ENCODE results near the gene PRDM5. TPM values are rescaled to one million over a fixed set of nuclear protein-coding genes. Genes with fewer than 3 reads are reported as not detected.

PRDM5 gene
- total RNA-seq, 5 donors from 2014 or later (not counting 1 experiment from before 2014, with no cell fraction given) = 0.47 to 1.4 (median 0.86) TPM; not detected in 1

DNA sequence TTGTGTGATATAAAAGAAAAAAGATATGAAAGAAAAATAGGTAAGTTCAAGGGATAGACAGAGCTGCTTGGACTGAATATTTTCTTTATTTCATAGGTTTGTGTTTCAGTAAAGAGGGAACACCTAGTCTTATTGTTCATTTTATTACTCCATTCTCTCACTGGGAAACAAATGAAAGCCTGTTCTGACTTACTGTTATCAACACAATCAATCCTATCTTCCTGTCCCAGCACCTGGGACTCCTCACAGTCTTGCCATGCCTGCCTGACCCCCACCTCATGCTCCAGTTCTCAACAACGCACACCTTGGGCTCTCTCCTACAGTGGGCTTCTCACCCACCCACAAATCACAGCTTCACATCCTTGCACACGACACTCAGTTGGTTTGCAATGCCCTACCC, 189.5 kb downstream of the PRDM5 start:
- Mint-ChIP-seq H3K4me1 (no peaks in the 10 kb centered on the region), H3K36me3 (no peaks in the 10 kb centered on the region), H3K9me3 (no peaks in the 10 kb centered on the region), H3K27me3 (peaks cover 2 to 3% of the 10 kb centered on the region in 2 donors), H3K4me3 (no peak overlapping the region), H3K27ac (no peak overlapping the region)
- Histone ChIP-seq H3K4me1 (ENCODE audit: control insufficient read depth in 1 of 2, extremely low read depth in 1 of 2, insufficient read depth in 2 of 2, low read length in 2 of 2) (no peaks in the 10 kb centered on the region), H3K27me3 (replicated peaks in 1 of 2; ENCODE audit: control insufficient read depth in 2 of 2, extremely low read depth in 1 of 2, insufficient read depth in 2 of 2, low read length in 1 of 2) (no peaks in the 10 kb centered on the region), H3K36me3 (ENCODE audit: control insufficient read depth in 2 of 2, extremely low read depth in 1 of 2, insufficient read depth in 1 of 2, low read length in 1 of 2) (no peaks in the 10 kb centered on the region), H3K4me3 (ENCODE audit: control insufficient read depth in 1 of 2, extremely low read depth in 1 of 2, low read length in 1 of 2) (no peak overlapping the region), H3K9me3 (no peaks in the 10 kb centered on the region), H3K27ac (ENCODE audit: low read length) (no peak overlapping the region)
- POLR2A ChIA-PET = interaction anchor here (0.6 to 0.7 kb wide), 3 partner anchors 119 to 792 kb away, joined by 4 to 8 read pairs (median 7); no protein-coding TSS in a partner anchor
- ATAC-seq (replicated peaks in 1 of 4) (no peak), DNase-seq (no peak)
- CTCF ChIA-PET = interaction anchor here (0.5 to 0.7 kb wide), 4 partner anchors 7 to 442 kb away, joined by 3 to 6 read pairs (median 4); no protein-coding TSS in a partner anchor
- 60% methylated on average over 2 of the region's 2 CpGs for WGBS (ENCODE audit: insufficient coverage)

DNA sequence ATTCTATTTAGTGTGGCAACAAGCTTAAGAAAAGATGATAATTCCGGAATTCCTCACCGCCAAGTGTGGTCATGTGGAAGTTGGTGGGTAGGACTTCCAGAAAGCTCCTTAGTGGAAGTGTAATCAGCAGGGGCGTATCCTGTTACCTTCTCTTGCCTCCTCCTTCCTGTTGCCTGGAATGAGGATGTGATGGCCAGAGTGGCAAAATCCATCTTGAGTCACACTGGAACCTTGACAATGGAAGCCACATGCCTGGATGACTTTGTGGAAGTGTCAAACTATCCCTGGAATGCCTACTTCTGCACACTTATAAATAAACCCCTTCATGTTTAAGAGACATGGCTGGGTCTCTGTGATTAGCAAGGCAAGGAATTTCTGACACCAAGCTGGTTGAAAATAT, 191.0 kb downstream of the PRDM5 start:
- ChIA-PET CTCF (interaction anchor here in 1 of 2 donors (0.6 kb wide), 1 partner anchor 112 kb away, joined by 3 read pairs; no protein-coding TSS in a partner anchor), POLR2A (no interaction called here)
- H3K36me3 Mint-ChIP-seq = no peaks in the 10 kb centered on the region
- ATAC-seq (replicated peaks in 1 of 4) (no peak), DNase-seq (no peak)
- H3K27ac Mint-ChIP-seq = no peak overlapping the region
- H3K27me3 ChIP-seq (replicated peaks in 1 of 2; ENCODE audit: control insufficient read depth in 2 of 2, extremely low read depth in 1 of 2, insufficient read depth in 2 of 2, low read length in 1 of 2) = no peaks in the 10 kb centered on the region
- H3K27me3 Mint-ChIP-seq = peaks cover 2 to 3% of the 10 kb centered on the region in 2 donors
- no peaks in the 10 kb centered on the region for H3K4me1 Mint-ChIP-seq
- H3K4me3 Mint-ChIP-seq = no peak overlapping the region
- H3K27ac ChIP-seq (ENCODE audit: low read length) = no peak overlapping the region
- H3K4me3 ChIP-seq (ENCODE audit: control insufficient read depth in 1 of 2, extremely low read depth in 1 of 2, low read length in 1 of 2) = no peak overlapping the region
- H3K9me3 ChIP-seq = no peaks in the 10 kb centered on the region
- H3K4me1 ChIP-seq (ENCODE audit: control insufficient read depth in 1 of 2, extremely low read depth in 1 of 2, insufficient read depth in 2 of 2, low read length in 2 of 2) = no peaks in the 10 kb centered on the region
- no CpG with 5 or more reads among the region's 3 CpGs for WGBS (ENCODE audit: insufficient coverage)
- H3K36me3 ChIP-seq (ENCODE audit: control insufficient read depth in 2 of 2, extremely low read depth in 1 of 2, insufficient read depth in 1 of 2, low read length in 1 of 2) = no peaks in the 10 kb centered on the region
- no peaks in the 10 kb centered on the region for H3K9me3 Mint-ChIP-seq

DNA sequence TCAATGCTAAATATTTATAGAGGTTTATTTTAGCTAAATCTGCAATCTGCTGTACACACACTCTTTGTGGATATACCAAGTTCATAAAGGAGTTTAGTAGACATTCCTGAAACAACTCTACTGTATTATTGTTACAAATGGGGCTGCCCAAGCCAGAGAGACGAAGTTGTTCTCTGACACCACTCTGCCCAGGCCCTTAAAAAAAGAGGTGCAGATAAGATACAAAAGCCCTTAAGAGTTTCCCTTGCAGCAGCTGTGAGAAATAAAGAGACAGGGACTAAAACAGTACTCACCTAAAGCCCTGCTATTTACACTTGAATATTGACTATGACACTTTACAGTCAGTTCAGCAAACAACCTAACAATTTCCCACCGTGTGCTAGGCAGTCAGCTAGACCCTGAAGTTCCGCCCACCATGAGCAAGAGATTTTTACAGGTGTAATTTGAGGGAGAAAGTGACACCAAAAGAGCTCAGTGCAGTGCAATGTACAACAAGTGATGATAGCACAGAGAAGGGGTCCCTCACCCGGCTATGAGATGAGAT, 191.7 kb downstream of the PRDM5 start:
- Mint-ChIP-seq H3K4me1 (no peaks in the 10 kb centered on the region), H3K27ac (no peak overlapping the region), H3K4me3 (no peak overlapping the region), H3K36me3 (no peaks in the 10 kb centered on the region), H3K27me3 (peaks cover 2 to 3% of the 10 kb centered on the region in 2 donors), H3K9me3 (no peaks in the 10 kb centered on the region)
- DNase-seq (no peak), ATAC-seq (replicated peaks in 1 of 4) (no peak)
- Histone ChIP-seq H3K36me3 (ENCODE audit: control insufficient read depth in 2 of 2, extremely low read depth in 1 of 2, insufficient read depth in 1 of 2, low read length in 1 of 2) (no peaks in the 10 kb centered on the region), H3K27me3 (replicated peaks in 1 of 2; ENCODE audit: control insufficient read depth in 2 of 2, extremely low read depth in 1 of 2, insufficient read depth in 2 of 2, low read length in 1 of 2) (no peaks in the 10 kb centered on the region), H3K4me3 (ENCODE audit: control insufficient read depth in 1 of 2, extremely low read depth in 1 of 2, low read length in 1 of 2) (no peak overlapping the region), H3K4me1 (ENCODE audit: control insufficient read depth in 1 of 2, extremely low read depth in 1 of 2, insufficient read depth in 2 of 2, low read length in 2 of 2) (no peaks in the 10 kb centered on the region), H3K9me3 (no peaks in the 10 kb centered on the region), H3K27ac (ENCODE audit: low read length) (no peak overlapping the region)
- POLR2A ChIA-PET = no interaction called here
- CTCF ChIA-PET = no interaction called here
- WGBS (ENCODE audit: insufficient coverage) = no CpG with 5 or more reads among the region's 4 CpGs

DNA sequence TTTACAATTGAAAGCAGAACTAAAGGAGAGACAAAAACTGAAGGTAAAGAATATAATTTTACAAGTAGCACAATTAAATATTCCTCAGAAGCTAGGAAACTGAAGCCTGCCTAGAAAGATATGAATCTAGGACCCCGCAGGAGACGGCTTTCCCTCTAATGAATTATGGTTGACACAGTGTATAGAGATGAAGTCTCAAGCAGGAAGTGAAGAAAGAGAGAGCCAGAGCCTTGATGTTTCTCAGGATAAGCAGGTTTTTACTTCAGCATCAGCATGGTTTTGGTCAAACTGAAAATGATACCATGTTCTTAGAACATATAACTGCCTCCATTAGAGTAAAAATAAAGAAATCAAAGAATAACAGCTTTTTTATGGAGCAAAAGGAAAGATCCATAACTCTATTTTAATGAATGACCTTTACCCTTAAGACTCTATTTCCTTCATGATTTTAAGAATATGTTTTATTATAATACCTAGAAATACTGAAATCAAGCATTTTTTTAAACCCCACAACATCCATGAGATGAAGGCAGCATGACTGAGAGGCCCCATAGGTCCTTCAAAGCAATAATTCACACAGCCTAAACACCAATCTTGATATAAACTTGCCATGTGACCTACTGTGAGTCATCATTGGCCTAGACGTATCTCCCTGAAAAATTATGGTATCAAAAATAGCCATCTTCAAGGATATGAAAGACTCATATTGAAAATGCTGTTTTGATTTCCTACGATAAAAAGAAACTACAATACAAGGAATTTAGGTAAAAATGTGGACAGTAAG, 193.4 kb downstream of the PRDM5 start:
- POLR2A ChIA-PET = no interaction called here
- CTCF ChIA-PET = no interaction called here

DNA sequence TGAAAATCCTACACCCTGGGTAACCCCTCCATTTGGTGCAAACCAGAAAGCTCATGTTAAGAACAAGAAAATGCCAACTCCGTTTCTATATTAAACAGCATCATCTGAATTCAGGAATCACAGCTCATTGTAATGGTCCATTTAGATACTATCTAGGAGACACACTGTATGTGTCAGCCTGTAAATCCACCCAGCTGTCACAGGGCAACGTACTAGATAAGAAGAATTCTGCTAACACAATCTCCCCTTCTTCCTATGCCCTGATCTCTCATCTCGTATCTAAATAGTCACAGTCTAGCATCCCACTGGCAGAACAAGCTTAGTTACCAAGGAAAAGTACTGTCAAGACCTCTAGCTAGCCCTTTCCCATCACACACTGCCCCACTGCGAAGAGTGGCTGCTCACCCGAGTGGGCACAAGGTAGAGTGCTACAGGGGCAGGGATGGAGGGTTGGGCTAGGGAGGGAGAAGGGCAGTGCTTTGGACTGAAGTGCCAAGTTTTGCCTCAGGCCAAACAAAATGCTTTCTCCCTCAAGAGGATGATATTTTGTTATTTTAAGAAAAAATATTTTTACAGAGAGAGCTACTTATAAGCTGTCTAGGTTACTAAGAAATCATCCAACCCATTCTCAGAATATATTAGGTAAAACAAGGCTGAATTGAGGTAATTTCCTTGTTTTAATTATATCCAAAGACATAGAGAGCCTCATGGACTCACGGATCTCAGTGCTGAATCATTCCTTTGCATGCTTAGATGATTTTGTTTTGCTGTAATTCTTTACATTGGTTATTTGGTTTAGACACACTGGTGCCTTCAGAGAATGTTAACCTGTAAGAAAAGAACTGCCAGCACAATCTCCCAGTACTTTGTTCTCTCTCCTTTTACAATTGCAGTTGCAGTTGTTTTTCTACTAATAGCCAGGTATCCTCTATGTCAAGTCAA, 196.6 kb downstream of the PRDM5 start:
- H3K4me1 Mint-ChIP-seq = no peaks in the 10 kb centered on the region
- Histone ChIP-seq H3K27ac (ENCODE audit: low read length) (no peak overlapping the region), H3K9me3 (no peaks in the 10 kb centered on the region), H3K4me1 (ENCODE audit: control insufficient read depth in 1 of 2, extremely low read depth in 1 of 2, insufficient read depth in 2 of 2, low read length in 2 of 2) (no peaks in the 10 kb centered on the region), H3K27me3 (replicated peaks in 1 of 2; ENCODE audit: control insufficient read depth in 2 of 2, extremely low read depth in 1 of 2, insufficient read depth in 2 of 2, low read length in 1 of 2) (no peaks in the 10 kb centered on the region), H3K4me3 (ENCODE audit: control insufficient read depth in 1 of 2, extremely low read depth in 1 of 2, low read length in 1 of 2) (no peak overlapping the region), H3K36me3 (ENCODE audit: control insufficient read depth in 2 of 2, extremely low read depth in 1 of 2, insufficient read depth in 1 of 2, low read length in 1 of 2) (no peaks in the 10 kb centered on the region)
- H3K27ac Mint-ChIP-seq = no peak overlapping the region
- no peak for DNase-seq
- WGBS (ENCODE audit: insufficient coverage) = 73% methylated on average over 3 of the region's 6 CpGs
- CTCF ChIA-PET = interaction anchor here in 1 of 2 donors (0.5 to 0.6 kb wide), 2 partner anchors 8 to 1394 kb away, joined by 3 read pairs; no protein-coding TSS in a partner anchor
- peaks cover under 1 to 3% of the 10 kb centered on the region in 2 donors for H3K27me3 Mint-ChIP-seq
- H3K4me3 Mint-ChIP-seq = no peak overlapping the region
- H3K36me3 Mint-ChIP-seq = no peaks in the 10 kb centered on the region
- no peaks in the 10 kb centered on the region for H3K9me3 Mint-ChIP-seq
- ATAC-seq (replicated peaks in 1 of 4) = no peak
- POLR2A ChIA-PET = no interaction called here

More for the DNA sequence above, 193.4 kb downstream of the PRDM5 start:
- DNase-seq (no peak), ATAC-seq (replicated peaks in 1 of 4) (no peak)
- no peak overlapping the region for H3K4me3 ChIP-seq (ENCODE audit: control insufficient read depth in 1 of 2, extremely low read depth in 1 of 2, low read length in 1 of 2)
- H3K27ac ChIP-seq (ENCODE audit: low read length) = no peak overlapping the region
- H3K4me1 Mint-ChIP-seq = no peaks in the 10 kb centered on the region
- H3K9me3 ChIP-seq = no peaks in the 10 kb centered on the region
- no peak overlapping the region for H3K27ac Mint-ChIP-seq
- WGBS (ENCODE audit: insufficient coverage) = no CpG with 5 or more reads among the region's 4 CpGs
- H3K4me3 Mint-ChIP-seq = no peak overlapping the region
- H3K27me3 ChIP-seq (replicated peaks in 1 of 2; ENCODE audit: control insufficient read depth in 2 of 2, extremely low read depth in 1 of 2, insufficient read depth in 2 of 2, low read length in 1 of 2) = no peaks in the 10 kb centered on the region
- H3K27me3 Mint-ChIP-seq = peaks cover 2 to 3% of the 10 kb centered on the region in 2 donors
- no peaks in the 10 kb centered on the region for H3K4me1 ChIP-seq (ENCODE audit: control insufficient read depth in 1 of 2, extremely low read depth in 1 of 2, insufficient read depth in 2 of 2, low read length in 2 of 2)
- H3K9me3 Mint-ChIP-seq = no peaks in the 10 kb centered on the region
- H3K36me3 ChIP-seq (ENCODE audit: control insufficient read depth in 2 of 2, extremely low read depth in 1 of 2, insufficient read depth in 1 of 2, low read length in 1 of 2) = no peaks in the 10 kb centered on the region
- H3K36me3 Mint-ChIP-seq = no peaks in the 10 kb centered on the region

DNA sequence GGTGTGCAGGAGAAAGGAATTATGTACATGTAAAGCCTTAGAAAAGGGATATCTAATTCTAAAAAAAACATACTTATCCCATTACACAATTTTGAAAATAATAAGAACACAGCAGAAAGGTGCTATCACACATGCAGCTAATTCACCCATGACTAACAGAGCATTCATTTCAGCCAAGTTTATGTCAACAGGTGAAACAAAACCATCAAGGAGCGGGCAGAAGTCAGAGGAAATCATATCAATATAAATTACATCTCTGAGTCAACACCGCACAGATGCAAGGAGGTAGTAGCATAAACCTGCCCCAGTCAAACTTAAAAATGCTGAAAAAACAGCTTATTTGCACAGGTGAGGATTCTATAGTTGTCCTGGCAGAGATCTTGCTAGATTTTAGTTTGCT, 197.9 kb downstream of the PRDM5 start:
- no peaks in the 10 kb centered on the region for H3K36me3 ChIP-seq (ENCODE audit: control insufficient read depth in 2 of 2, extremely low read depth in 1 of 2, insufficient read depth in 1 of 2, low read length in 1 of 2)
- no CpG with 5 or more reads among the region's 2 CpGs for WGBS (ENCODE audit: insufficient coverage)
- Mint-ChIP-seq H3K27me3 (peaks cover 0 to 3% of the 10 kb centered on the region in 2 donors), H3K36me3 (no peaks in the 10 kb centered on the region), H3K9me3 (no peaks in the 10 kb centered on the region), H3K4me1 (no peaks in the 10 kb centered on the region), H3K4me3 (no peak overlapping the region), H3K27ac (no peak overlapping the region)
- ChIA-PET CTCF (interaction anchor here in 1 of 2 donors (0.5 kb wide), 1 partner anchor 735 kb away, joined by 4 read pairs; no protein-coding TSS in a partner anchor), POLR2A (no interaction called here)
- ATAC-seq (replicated peaks in 1 of 4) = no peak
- H3K27me3 ChIP-seq (replicated peaks in 1 of 2; ENCODE audit: control insufficient read depth in 2 of 2, extremely low read depth in 1 of 2, insufficient read depth in 2 of 2, low read length in 1 of 2) = no peaks in the 10 kb centered on the region
- H3K4me3 ChIP-seq (ENCODE audit: control insufficient read depth in 1 of 2, extremely low read depth in 1 of 2, low read length in 1 of 2) = no peak overlapping the region
- DNase-seq = no peak
- no peaks in the 10 kb centered on the region for H3K4me1 ChIP-seq (ENCODE audit: control insufficient read depth in 1 of 2, extremely low read depth in 1 of 2, insufficient read depth in 2 of 2, low read length in 2 of 2)
- no peaks in the 10 kb centered on the region for H3K9me3 ChIP-seq
- no peak overlapping the region for H3K27ac ChIP-seq (ENCODE audit: low read length)

Data from T-cell (primary cell).